Esophagus muscularis mucosa (tissue), 4 donors: ENCODE data around the gene CNOT3.
A peak's percentile ranks its signal among the peaks of the same experiment; 100 is the strongest.

ENCODE experiments used
- EP300 ChIP-seq: sonication (generic); formaldehyde crosslinking; IDR thresholded peaks from one replicate; pipeline ENCODE4 v1.6.1; 2017; ENCODE audit warnings: antibody characterized with exemption
- POLR2A ChIP-seq: fragments of 450-650 bp; IDR thresholded peaks from one replicate; pipeline ENCODE4 v1.6.1; 2017; ENCODE audit warnings: antibody characterized with exemption, moderate library complexity, mild to moderate bottlenecking, low read depth
- POLR2AphosphoS5 ChIP-seq, 2 donors: sonication (generic); formaldehyde crosslinking; IDR thresholded peaks; one replicate each; pipeline ENCODE4 v1.6.1; 2017; ENCODE audit warnings: antibody characterized with exemption in 2 of 2
- TF ChIP-seq, protein P1 (sequence below), 3 experiments: fragments of 200-600 bp in 2 of 3; fragments of 450-650 bp in 1 of 3; sonication (generic) in 2 of 3; IDR thresholded peaks; one replicate each; pipeline ENCODE4 v1.5.1; 2017 to 2019; ENCODE audit warnings: antibody characterized with exemption in 3 of 3, mild to moderate bottlenecking in 2 of 3, moderate library complexity in 1 of 3

DNA sequence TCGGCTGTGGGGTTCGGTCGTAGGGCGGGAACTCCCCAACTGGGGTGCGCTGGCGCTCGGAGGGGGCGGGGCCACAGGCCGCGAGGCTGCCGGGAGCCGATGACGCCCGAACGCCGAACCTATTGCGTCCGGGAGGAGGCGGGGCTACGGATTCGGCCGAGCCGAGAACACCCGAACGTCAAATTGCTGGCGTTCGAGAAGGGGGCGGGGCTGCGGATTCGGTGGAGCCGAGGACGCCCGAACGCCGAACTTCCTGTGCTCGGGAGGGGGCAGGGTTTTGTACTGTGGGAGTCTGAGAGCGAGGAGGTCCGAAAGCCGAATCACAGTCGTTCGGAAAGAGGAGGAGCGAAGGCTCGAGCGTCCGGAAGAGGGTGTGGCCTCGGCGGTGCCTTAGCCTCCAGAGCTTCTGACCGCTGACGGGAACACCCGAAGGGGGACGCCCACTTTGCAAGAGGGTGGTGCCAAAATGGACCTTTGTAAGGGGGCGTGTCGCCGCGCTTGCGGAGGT lies 53.0 kb downstream of the CNOT3 start:
- no peak for TF ChIP-seq POLR2A
- peak in 1 of 2 donors; percentile 70 for TF ChIP-seq POLR2AphosphoS5 (IDR thresholded peaks at IDR 0.05)
- TF ChIP-seq EP300: no peak
- TF ChIP-seq, protein P1, sequence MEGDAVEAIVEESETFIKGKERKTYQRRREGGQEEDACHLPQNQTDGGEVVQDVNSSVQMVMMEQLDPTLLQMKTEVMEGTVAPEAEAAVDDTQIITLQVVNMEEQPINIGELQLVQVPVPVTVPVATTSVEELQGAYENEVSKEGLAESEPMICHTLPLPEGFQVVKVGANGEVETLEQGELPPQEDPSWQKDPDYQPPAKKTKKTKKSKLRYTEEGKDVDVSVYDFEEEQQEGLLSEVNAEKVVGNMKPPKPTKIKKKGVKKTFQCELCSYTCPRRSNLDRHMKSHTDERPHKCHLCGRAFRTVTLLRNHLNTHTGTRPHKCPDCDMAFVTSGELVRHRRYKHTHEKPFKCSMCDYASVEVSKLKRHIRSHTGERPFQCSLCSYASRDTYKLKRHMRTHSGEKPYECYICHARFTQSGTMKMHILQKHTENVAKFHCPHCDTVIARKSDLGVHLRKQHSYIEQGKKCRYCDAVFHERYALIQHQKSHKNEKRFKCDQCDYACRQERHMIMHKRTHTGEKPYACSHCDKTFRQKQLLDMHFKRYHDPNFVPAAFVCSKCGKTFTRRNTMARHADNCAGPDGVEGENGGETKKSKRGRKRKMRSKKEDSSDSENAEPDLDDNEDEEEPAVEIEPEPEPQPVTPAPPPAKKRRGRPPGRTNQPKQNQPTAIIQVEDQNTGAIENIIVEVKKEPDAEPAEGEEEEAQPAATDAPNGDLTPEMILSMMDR (IDR thresholded peaks at IDR 0.05): no peak
